ENCODE measurements around the gene SPG7. TPM values are rescaled to one million over a fixed set of nuclear protein-coding genes. Genes with fewer than 3 reads are reported as not detected.
A peak's percentile ranks its signal among the peaks of the same experiment; 100 is the strongest.

Gene SPG7
- total RNA-seq, 1 donor from 2014 or later, result 96.1 TPM

DNA sequence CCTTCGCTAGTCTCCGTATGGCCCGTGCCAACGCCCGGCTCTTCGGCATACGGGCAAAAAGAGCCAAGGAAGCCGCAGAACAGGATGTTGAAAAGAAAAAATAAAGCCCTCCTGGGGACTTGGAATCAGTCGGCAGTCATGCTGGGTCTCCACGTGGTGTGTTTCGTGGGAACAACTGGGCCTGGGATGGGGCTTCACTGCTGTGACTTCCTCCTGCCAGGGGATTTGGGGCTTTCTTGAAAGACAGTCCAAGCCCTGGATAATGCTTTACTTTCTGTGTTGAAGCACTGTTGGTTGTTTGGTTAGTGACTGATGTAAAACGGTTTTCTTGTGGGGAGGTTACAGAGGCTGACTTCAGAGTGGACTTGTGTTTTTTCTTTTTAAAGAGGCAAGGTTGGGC, 54.7 kb downstream of the SPG7 start:
- peak overlapping the region; percentile 93 for H3K4me3 Mint-ChIP-seq (ENCODE audit: unreplicated experiment)
- peaks cover 29% of the 10 kb centered on the region for H3K36me3 ChIP-seq (ENCODE audit: insufficient read depth, low read length)
- peak overlapping the region; percentile 93 for H3K9ac ChIP-seq (ENCODE audit: low read length)
- TF ChIP-seq EZH2 (IDR thresholded peaks at IDR 0.05; ENCODE audit: insufficient read depth, low read length), result no peak
- no peak for TF ChIP-seq CTCF (IDR thresholded peaks at IDR 0.05; ENCODE audit: insufficient read depth, low read depth, low read length)
- H3K27ac Mint-ChIP-seq (ENCODE audit: unreplicated experiment), result peak overlapping the region; percentile 91
- H3K79me2 ChIP-seq (ENCODE audit: insufficient read depth, low read length), result peaks cover 37% of the 10 kb centered on the region
- H3K27me3 Mint-ChIP-seq (ENCODE audit: low read depth, unreplicated experiment), result no peaks in the 10 kb centered on the region
- H3K4me1 ChIP-seq (ENCODE audit: insufficient read depth, low read length), result peaks cover 52% of the 10 kb centered on the region
- no peaks in the 10 kb centered on the region for H3K27me3 ChIP-seq (ENCODE audit: insufficient read depth, low read length)
- peak overlapping the region; percentile 83 for H3K4me3 ChIP-seq (ENCODE audit: insufficient read depth, low read depth, low read length)
- DNase-seq (ENCODE audit: low read depth) (no peak), FAIRE-seq (no peak)
- peaks cover 1% of the 10 kb centered on the region for H3K9me3 Mint-ChIP-seq (ENCODE audit: unreplicated experiment)
- peaks cover 66% of the 10 kb centered on the region for H4K20me1 ChIP-seq (ENCODE audit: insufficient read depth, low read length)
- H3K9me3 ChIP-seq (ENCODE audit: insufficient read depth, low read depth, low read length), result no peaks in the 10 kb centered on the region
- peaks cover 41% of the 10 kb centered on the region for H3K4me1 Mint-ChIP-seq (ENCODE audit: low read depth, unreplicated experiment)
- peak overlapping the region; percentile 97 for H3K4me2 ChIP-seq (ENCODE audit: low read length)
- H3K36me3 Mint-ChIP-seq (ENCODE audit: low read depth, unreplicated experiment), result peaks cover 23% of the 10 kb centered on the region
- H3K27ac ChIP-seq (ENCODE audit: low read depth, low read length), result no peak overlapping the region
- H2AFZ ChIP-seq (ENCODE audit: low read depth, low read length), result no peak overlapping the region

GRCh38 chr16:89563639-89564392, 55.6 kb downstream of the SPG7 start:
- H3K4me1 ChIP-seq (ENCODE audit: insufficient read depth, low read length), result peaks cover 52% of the 10 kb centered on the region
- H3K36me3 Mint-ChIP-seq (ENCODE audit: low read depth, unreplicated experiment), result peaks cover 23% of the 10 kb centered on the region
- DNase-seq (ENCODE audit: low read depth), result no peak
- H3K27ac Mint-ChIP-seq (ENCODE audit: unreplicated experiment), result no peak overlapping the region
- no peaks in the 10 kb centered on the region for H3K27me3 Mint-ChIP-seq (ENCODE audit: low read depth, unreplicated experiment)
- TF ChIP-seq EZH2 (IDR thresholded peaks at IDR 0.05; ENCODE audit: insufficient read depth, low read length), result no peak
- no peak for TF ChIP-seq CTCF (IDR thresholded peaks at IDR 0.05; ENCODE audit: insufficient read depth, low read depth, low read length)
- peak overlapping the region; percentile 93 for H3K9ac ChIP-seq (ENCODE audit: low read length)
- H3K4me3 Mint-ChIP-seq (ENCODE audit: unreplicated experiment), result peak overlapping the region; percentile 93
- no peaks in the 10 kb centered on the region for H3K27me3 ChIP-seq (ENCODE audit: insufficient read depth, low read length)
- peaks cover 1% of the 10 kb centered on the region for H3K9me3 Mint-ChIP-seq (ENCODE audit: unreplicated experiment)
- no peak overlapping the region for H2AFZ ChIP-seq (ENCODE audit: low read depth, low read length)
- H3K27ac ChIP-seq (ENCODE audit: low read depth, low read length), result no peak overlapping the region
- H4K20me1 ChIP-seq (ENCODE audit: insufficient read depth, low read length), result peaks cover 70% of the 10 kb centered on the region
- no peak for FAIRE-seq
- peak overlapping the region; percentile 97 for H3K4me2 ChIP-seq (ENCODE audit: low read length)
- H3K4me1 Mint-ChIP-seq (ENCODE audit: low read depth, unreplicated experiment), result peaks cover 41% of the 10 kb centered on the region
- H3K79me2 ChIP-seq (ENCODE audit: insufficient read depth, low read length), result peaks cover 37% of the 10 kb centered on the region
- H3K36me3 ChIP-seq (ENCODE audit: insufficient read depth, low read length), result peaks cover 29% of the 10 kb centered on the region
- peak overlapping the region; percentile 83 for H3K4me3 ChIP-seq (ENCODE audit: insufficient read depth, low read depth, low read length)
- H3K9me3 ChIP-seq (ENCODE audit: insufficient read depth, low read depth, low read length), result no peaks in the 10 kb centered on the region

Data from astrocyte (in vitro differentiated cells and primary cell).